Activated CD4-positive, CD25-positive, alpha-beta regulatory T cell treated with anti-CD3 and anti-CD28 coated beads, Interleukin-2, amount 50 U/mL, for 72 hours (primary cell): ENCODE data around the gene QSOX1.
"Not testable (repeated sequence)": the region's sequence is repeated elsewhere in the genome, so short reads cannot be mapped to it uniquely, and the experiment has no call there.

Source experiments
- DNase-seq: peaks from one replicate; pipeline ENCODE4 v3.0.0; 2021

The QSOX1 gene, protein sequence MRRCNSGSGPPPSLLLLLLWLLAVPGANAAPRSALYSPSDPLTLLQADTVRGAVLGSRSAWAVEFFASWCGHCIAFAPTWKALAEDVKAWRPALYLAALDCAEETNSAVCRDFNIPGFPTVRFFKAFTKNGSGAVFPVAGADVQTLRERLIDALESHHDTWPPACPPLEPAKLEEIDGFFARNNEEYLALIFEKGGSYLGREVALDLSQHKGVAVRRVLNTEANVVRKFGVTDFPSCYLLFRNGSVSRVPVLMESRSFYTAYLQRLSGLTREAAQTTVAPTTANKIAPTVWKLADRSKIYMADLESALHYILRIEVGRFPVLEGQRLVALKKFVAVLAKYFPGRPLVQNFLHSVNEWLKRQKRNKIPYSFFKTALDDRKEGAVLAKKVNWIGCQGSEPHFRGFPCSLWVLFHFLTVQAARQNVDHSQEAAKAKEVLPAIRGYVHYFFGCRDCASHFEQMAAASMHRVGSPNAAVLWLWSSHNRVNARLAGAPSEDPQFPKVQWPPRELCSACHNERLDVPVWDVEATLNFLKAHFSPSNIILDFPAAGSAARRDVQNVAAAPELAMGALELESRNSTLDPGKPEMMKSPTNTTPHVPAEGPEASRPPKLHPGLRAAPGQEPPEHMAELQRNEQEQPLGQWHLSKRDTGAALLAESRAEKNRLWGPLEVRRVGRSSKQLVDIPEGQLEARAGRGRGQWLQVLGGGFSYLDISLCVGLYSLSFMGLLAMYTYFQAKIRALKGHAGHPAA

DNA sequence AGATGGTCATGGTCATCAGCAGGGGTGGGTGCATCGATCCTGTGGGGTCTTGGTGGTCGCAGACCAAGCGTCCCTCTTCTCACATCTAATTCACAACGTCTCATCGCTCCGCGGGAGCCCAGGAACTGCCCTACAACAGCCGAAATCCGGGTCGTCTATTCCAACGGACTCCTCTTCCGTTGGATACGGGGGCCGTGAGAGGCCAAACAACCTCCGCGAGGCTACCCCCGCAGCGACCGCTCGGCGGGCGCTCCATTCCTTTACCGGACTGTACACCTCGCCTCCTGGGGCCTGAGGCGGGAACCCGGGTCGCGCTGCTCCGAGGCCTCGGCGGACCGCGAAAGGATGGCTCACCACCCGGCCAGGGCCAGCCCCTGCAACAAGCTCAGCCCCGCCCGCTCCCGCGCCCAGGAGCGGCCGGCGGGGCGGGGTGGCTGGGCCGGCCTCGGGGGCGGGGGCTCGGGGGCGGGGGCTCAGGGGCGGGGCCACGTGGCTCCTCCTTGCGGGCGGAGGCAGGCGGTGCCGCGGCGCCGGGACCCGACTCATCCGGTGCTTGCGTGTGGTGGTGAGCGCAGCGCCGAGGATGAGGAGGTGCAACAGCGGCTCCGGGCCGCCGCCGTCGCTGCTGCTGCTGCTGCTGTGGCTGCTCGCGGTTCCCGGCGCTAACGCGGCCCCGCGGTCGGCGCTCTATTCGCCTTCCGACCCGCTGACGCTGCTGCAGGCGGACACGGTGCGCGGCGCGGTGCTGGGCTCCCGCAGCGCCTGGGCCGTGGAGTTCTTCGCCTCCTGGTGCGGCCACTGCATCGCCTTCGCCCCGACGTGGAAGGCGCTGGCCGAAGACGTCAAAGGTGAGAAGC, at the start of gene QSOX1:
Gene QSOX1 (plus strand): TSS at position 545 of the 857 bp plus-strand sequence. CDS start 39 bp downstream, at position 584.
- peak; percentile 85 for DNase-seq

DNA sequence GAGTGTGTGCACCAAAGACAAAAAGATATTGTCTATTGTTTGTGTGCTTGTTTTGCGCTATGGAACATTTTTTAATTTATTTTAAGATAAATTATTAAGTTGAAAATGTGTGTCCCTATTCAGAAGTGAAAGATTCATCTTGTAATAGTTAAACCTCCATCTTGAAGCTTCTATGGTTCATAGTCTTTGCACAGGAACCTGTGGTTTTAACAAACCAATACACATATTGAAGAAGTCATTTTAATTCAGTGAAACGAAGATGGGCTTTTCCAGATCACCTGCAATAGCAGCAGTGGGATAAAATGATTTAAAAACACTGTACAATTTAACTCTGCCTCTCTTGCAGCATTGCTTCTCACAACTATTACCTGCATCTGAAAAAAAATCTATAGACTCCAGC, 42.6 kb upstream of the QSOX1 start:
- DNase-seq: no peak

DNA sequence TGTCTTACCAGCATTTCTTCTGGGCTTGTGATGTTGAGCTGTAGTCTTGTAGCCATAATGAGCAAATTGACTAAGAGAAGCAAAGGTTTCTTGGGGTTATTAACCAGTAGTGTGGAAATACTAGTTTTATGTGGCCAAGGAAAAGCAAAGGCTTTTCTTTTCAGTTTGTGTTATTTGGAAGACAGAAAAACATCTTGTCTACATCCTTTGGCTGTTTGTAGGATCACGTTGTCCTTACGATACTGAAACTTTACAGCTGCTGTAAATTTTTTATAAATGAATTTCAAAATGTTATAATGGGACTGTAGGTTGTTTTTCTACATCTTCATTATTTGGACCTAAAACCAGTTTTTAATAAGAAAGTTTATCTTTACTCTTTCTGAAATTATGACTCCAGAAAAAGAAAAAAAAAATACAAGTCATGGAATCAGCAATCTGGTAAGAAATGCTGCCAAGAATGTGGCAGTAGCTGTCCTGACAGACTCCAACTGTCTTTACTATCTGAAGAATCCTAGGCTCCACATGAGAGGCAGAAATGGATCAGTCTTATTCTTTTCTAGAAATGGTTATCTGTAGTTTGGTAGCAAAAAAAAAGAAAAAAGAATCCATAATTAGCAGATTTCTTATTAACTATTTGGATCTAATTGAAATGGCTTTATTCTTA, 41.6 kb upstream of the QSOX1 start:
- no peak for DNase-seq

DNA sequence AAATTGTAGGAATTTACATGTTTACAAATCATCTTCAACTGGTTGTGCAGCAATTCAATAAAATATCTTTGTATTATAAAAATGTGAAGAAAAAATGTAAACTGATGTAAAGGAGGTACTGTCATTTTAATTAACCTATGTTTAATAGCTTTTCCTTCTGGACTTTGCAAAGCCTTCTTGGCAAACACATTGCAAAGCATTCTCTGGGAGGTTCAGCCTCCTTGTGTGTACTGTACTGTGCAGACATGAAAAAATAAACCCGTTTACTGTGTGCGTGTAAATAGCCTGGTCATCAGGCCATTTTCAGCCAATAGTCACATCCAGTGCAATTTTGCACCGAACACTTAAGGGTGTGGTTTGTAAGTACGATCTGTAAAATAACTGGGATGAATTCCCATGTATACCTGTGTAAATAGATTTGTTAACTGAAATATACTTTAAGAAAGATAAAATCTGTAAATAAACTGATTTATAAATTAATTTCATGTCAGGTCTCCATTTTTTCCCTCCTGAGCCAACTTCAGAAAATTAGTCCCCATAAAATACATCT, 40.2 kb upstream of the QSOX1 start:
- DNase-seq: no peak

DNA sequence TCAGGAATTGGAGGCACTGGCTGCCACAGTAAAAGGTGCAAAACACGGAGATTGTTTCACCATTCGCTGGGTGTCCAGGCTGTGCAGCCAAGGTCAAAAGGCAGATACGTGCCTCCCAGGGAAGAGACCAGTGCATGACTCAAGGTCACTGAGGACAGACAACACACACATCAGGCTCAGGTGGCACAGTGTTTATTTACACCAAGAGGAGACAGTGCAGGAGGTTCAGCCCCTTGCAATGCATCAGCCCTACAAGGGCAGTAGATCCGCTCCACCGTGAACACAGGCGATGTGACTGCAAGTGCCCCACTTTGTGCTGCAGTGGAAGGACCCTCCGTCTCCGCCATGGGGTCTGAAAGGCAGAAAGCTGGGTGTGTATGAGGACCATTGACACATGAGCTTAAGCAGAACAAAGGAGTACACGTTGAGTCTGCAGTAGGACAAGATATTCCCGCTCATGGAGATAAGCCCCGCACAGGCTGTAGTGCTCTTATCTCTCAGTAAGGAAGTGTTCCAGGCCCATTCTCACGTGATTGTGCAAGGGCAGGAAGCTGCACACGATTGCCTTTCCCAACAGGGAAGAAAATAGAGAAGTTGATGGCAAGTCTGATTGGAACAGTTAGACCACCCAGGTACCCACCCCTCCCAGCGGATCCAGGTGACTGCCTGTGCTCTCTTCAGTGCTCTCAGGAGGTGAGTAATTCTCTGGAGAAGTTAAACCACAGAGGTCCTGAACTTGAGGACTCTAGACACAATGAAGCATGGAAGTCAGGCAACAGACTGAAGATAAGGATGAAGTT, 37.5 kb upstream of the QSOX1 start:
- no peak for DNase-seq

DNA sequence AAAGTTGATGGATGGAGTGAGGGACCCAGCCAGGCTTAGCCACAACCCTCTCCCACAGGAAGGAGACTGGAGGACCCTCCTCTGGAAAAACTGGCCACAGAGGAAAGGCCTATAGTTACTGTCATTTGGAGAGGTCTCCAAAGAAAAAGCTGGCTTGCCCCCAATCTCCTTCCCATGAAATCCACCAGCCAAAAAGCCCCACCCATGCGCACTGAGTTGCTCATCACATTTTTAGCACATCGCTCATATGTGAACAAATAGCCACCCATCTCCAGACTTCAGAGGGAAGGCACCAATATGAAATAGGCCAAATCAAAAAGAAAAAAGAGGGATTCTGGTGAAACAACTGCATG, 36.9 kb upstream of the QSOX1 start:
- DNase-seq: no peak

DNA sequence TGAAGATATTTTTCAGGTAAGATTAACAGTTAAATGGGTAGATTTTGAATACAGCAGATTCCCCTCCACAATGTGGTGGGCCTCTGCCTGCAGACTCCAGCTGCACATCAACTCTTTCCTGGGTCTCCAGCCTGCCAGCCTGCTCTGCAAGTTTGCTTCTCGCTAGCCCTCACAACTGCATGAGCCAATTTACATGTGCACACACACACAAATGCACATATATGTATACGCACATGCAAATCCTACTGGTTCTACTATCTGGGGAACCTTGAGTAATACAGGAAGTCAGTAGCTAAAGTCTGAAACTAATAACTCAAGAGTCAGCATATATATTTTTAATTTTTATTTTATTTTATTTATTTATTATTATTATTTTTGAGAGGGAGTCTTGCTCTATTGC, 34.8 kb upstream of the QSOX1 start:
- DNase-seq: no peak

DNA sequence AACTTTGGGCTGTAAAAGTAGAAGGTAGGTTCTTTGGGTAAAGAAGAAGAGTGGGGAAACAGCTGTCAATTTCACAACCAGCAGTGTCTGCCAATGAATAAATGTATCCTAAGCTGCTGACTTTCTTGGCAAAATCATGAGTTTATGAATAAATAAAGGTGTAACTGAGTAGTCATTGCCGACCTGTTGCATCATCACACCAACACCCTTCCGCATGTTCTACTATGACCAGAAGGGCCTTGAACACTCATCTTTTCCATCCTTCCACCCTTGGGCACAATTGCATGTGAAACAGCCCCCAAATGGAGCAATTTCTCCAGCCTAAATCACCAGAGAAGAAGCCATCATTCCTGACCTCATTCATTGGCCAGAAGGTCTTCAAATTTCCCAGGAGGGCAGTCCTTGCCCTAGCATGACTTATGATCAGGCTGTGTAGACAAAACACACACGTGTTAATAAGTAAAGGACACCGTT, 31.2 kb upstream of the QSOX1 start:
- no peak for DNase-seq

DNA sequence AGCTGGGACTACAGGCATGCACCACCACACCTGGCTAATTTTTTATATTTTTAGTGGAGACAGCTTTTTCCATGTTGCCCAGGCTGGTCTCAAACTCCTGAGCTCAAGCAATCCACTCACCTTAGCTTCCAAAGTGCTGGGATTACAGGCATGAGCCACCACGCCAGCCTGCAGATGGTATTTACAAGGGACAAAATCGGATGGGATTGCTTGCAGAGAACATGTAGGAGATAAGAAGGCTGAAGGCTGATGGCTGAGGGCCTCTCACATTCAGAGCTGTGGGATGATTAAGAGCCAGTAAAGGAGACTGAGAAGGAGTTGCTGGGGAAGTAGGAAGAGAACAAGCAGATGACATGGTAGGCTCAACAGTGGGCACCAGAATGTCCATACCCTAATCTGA, 24.0 kb upstream of the QSOX1 start:
- DNase-seq: no peak

DNA sequence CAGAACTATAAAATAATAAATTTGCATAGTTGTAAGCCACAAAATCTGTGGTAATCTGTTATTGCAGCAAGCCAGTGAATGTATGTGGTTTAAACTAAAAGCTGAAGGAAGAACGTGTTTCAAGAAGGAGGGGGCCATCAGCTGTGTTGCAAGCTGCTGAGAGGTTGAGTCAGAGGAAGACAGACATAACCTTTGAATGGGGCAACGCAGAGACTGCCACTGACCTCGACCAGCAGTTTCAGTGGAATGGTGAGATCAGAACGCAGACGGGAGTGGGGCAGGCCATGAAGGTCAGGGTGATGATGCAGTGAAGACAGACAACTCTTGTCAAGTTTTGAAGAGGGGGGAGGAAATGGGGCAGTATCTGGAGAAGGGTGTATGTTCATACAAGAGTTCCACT, 23.2 kb upstream of the QSOX1 start:
- DNase-seq: no peak

DNA sequence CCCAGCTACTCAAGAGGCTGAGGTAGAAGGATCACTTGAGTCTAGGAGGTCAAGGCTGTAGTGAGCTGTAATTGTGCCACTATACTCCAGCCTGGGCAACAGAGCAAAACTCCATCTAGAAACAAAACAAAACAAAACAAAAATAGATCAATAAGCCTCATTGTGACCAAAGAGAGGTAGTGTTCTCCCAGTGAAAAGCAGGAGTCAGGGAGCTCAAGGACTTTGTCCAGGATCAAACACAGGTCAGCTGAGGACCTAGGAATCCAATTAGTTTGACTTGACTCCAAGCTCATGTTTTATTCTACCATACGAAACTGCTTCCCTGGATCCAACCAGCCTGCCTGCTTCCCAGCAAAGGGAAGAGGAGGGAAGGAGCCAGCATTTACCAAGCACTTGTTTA, 21.5 kb upstream of the QSOX1 start:
- no peak for DNase-seq

DNA sequence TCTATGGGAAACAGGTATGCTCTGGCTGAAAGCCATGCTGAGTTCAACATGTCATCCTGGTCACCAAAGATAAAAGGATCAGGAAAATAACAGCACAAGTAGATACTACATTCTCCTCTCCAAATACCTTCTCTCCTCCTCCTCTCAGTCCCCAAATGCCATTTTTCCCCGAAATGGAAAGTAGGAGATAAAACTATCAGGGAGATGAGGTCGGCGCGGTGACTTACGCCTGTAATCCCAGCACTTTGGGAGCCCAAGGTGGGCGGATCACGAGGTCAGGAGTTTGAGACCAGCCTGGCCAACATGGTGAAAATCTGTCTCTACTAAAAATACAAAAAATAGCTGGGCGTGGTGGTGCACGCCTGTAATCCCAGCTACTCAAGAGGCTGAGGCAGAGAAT, 21.0 kb upstream of the QSOX1 start:
- not testable (repeated sequence) for DNase-seq

DNA sequence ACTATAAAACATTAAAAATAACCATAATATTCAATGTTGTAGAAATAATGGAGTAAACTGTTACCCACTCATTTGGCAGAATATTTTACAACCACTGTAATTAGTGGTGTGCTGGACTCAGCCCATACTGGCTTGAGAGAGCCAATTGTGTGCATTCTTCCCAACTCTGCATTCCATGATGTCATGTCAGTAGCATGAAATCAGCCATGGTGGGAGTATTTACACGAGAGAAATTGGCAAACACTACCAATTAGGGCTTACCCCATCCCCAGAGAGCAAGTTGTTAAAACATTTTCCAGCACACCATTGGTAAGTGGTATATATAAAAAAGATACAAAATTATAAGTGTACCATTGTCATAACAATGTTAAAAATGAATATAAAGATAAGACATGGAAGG, 19.1 kb upstream of the QSOX1 start:
- no peak for DNase-seq

DNA sequence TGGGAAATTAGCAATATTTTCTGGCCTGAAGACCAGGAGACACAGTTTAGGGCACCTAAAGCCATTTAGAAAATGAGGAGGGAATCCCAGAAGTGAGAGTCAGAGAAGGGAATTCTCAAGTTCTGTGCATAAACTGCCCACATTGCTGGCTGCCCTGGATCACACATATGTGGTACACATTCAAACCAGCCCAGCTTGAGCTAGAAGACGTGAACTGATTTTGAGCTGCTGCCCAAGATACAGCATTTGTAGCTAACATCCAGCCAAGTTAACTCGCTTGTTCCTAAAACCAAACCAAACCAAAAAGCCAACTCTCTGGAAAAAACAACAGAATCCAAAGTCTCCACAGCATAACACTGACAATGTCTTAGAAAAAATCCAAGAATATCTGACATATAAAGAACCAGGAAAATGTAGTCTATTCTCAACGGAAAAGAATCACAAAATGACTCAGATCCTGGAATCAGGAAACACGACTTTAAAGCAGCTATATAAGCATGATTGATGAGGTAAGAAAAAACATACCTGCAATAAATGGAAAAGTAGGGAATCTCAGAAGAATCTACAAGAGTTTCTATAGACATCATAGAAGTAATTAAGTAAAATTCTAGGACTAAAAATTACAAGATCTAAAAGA, 18.2 kb upstream of the QSOX1 start:
- DNase-seq: no peak

DNA sequence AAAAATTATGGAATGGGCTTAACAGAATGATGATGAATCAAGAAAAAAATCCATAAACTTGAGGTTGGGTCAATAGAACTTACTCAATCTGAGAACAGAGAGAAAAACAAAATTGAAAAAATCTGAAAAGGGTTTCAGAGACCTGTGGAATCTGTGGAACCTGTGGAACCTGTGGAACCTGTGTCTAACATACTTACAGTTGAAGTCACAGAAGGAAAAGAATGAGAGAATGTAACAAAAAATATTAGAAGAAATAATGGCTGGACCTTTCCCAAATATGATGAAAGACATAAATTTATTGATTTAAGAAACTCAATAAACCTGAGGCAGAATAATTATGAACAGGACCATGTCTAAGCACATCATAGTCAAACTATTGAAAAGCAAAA, 17.7 kb upstream of the QSOX1 start:
- no peak for DNase-seq

DNA sequence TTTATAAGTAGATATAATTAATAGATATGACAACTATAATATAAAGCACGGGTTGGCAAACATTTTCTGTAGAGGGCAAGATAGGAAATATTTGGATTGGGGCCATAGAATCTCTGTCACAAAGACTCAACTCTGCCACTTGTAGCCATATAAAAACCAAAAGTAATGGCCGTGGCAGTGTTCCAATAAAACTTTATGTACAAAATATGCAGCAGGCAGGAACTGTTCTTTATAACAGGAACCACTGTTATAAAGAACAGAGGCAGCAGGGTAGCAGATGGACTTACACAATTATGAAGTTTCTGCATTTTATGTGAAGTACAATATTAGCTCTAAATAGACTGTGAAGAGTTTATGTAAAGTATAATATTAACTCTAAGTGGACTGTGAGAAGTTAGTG, 16.9 kb upstream of the QSOX1 start:
- DNase-seq: no peak

DNA sequence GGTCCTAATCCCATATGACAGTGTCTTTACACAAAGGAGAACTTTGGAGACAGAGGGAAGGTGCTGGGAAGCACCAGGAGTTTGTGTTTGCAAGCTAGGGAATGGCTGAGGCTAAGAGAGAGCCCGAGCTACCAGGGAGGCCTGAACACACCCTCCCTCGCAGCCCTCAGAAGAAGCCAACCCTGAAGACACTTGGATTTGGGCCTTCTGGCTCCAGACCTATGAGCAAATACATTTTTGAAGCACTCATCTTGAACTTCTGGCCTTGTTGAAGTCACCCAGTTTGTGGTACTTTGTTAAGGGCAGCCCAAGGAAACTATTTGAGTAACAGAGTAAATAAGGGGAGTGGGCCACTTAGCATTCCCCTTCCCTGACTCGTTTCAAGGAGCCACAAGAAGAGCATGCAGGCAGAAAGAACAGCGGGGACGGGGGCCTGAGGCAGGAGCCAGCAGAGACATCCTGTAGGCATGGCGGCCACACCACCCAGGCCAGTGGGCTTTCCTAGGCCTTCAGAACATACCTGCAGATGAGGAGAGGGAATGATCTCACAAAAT, 13.2 kb upstream of the QSOX1 start:
- DNase-seq: no peak

DNA sequence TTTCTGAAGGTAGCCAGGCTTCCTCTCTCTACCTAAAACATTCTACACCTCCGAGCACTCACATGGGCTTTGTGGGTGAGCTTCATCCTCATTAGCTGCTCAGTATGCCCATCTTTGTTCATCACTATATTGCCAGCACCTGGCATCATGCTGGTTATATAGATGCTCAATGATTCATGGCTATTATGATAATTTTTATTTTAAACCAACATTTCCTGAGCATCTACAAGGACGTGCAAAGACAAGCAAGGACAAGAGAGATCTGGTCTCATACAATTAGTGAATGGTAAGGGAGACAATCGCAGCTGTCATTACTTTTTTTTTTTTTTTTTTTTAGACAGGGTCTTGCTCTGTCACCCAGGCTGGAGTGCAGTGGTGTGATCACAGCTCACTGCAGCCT, 11.3 kb upstream of the QSOX1 start:
- DNase-seq: no peak

DNA sequence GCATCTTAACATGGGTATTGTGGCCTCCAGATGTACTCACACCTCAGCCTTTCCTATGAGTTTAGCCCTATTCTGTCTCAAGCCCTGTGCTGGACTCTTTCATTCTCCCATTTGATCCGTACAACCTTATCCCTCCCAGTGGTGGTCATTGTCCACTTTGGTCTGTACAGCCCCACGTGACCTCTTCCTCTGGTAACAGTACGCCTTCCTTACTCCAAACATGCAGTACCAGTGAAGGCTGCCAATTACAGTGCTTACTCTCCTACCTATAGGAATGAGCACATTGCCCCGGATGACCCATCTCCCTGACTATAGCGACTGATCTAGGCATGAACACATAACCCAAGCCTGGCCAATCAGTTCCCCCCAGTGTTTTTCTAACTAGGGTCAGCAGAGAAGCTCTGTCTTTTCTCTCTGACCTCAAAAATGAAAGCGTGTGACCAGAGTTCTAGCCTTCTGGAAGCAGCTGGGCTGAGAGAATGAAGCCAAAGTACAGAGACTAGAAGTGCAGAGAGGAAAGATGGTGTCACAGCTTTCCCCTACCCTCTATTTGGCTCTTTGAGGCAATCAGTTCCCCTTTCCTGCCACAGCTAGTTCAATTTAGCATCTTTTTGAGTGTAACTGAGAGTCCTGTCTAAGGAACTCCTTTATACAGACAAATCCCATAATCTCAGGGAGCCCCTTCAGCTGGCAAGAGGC, 9.9 kb upstream of the QSOX1 start:
- DNase-seq: no peak

DNA sequence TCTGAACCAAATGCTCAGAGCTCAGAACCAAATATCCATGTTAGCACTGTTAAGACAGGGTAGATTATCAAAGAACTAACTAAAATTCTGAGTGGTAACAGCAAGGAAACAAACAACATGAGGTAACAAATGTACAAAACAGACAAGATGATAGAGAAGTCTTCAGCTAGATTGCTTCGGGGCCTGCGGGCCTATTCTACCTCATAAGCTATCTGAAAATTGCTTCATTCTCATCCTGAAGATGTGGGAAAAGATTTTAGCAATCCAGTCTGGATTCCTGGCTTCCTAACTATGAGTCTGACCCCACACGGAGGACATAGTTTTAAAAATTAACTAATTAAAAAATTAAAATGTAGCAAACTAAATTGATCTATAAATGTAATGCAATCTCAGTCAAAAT, 9.2 kb upstream of the QSOX1 start:
- no peak for DNase-seq
